RWPE1 (cell line): ENCODE data around the gene SPATA21.

Experiments used
- CTCF ChIA-PET: fragments of 350-600 bp; sonication (Branson Sonifier 250); formaldehyde crosslinking; extraction: SDS; loops from one replicate; lab custom pipeline; 2021; lab: Yijun Ruan, JAX
- POLR2A ChIA-PET: fragments of 400-600 bp; formaldehyde crosslinking; extraction: SDS; loops from one replicate; lab custom pipeline; 2020; ENCODE audit warnings: antibody characterized with exemption; ENCODE audit not compliant: low non-redundant PET; lab: Yijun Ruan, JAX
- DNase-seq: peaks from one replicate; pipeline ENCODE4 v3.0.0; 2012; ENCODE audit warnings: low spot score
- H3K27ac ChIP-seq: fragments of 450-650 bp; 2 replicates; pipeline ENCODE4 v1.5.1; 2017
- TF ChIP-seq, protein P1 (sequence below): fragments of 450-650 bp; conservative IDR thresholded peaks from 2 replicates; pipeline ENCODE4 v1.5.1; 2017; ENCODE audit warnings: low read depth, mild to moderate bottlenecking

The SPATA21 gene

GRCh38 chr1:16385659-16386453 is 51.4 kb downstream of the SPATA21 start:
- TF ChIP-seq, protein P1, sequence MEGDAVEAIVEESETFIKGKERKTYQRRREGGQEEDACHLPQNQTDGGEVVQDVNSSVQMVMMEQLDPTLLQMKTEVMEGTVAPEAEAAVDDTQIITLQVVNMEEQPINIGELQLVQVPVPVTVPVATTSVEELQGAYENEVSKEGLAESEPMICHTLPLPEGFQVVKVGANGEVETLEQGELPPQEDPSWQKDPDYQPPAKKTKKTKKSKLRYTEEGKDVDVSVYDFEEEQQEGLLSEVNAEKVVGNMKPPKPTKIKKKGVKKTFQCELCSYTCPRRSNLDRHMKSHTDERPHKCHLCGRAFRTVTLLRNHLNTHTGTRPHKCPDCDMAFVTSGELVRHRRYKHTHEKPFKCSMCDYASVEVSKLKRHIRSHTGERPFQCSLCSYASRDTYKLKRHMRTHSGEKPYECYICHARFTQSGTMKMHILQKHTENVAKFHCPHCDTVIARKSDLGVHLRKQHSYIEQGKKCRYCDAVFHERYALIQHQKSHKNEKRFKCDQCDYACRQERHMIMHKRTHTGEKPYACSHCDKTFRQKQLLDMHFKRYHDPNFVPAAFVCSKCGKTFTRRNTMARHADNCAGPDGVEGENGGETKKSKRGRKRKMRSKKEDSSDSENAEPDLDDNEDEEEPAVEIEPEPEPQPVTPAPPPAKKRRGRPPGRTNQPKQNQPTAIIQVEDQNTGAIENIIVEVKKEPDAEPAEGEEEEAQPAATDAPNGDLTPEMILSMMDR, result no peak
- no peak for DNase-seq
- ChIA-PET POLR2A (no interaction called here), CTCF (interaction anchor here (0.6 to 0.7 kb wide), 2 partner anchors 12 to 18 kb away, joined by 3 to 5 read pairs; no protein-coding TSS in a partner anchor)
- H3K27ac ChIP-seq, result peak overlapping the region; percentile 83

DNA sequence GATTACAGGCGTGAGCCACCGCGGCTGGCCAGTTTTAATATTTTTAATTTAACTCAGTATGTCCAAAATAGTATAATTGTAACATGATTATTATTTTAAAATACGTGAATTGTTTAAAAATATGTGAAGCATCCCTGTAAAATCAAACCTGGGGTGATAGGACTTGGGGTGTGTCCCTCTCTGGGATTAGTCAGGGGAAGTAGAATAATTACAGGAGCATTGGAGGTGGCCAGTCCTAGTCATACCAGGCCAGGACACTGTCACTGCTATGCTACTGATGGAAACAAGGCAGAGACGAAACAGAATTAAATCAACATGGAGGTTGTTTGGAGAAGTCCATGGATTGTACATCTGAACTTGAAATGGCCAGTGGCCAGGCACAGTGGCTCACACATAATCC is 53.3 kb downstream of the SPATA21 start:
- no peak for DNase-seq
- TF ChIP-seq, protein P1, result no peak
- ChIA-PET CTCF (no interaction called here), POLR2A (no interaction called here)
- H3K27ac ChIP-seq, result peak overlapping the region; percentile 43

- no peak for DNase-seq
- TF ChIP-seq, protein P1, result no peak
- CTCF ChIA-PET, result interaction anchor here (0.8 kb wide), 1 partner anchor 59 kb away, joined by 4 read pairs; no protein-coding TSS in a partner anchor
- H3K27ac ChIP-seq, result peak overlapping the region; percentile 9; the same call in 1 of the 2 replicates
- POLR2A ChIA-PET, result interaction anchor here (0.6 kb wide), 1 partner anchor 311 kb away, joined by 4 read pairs; no protein-coding TSS in a partner anchor
Observed at GRCh38 chr1:16380868-16381267, 56.4 kb downstream of the SPATA21 start.

DNA sequence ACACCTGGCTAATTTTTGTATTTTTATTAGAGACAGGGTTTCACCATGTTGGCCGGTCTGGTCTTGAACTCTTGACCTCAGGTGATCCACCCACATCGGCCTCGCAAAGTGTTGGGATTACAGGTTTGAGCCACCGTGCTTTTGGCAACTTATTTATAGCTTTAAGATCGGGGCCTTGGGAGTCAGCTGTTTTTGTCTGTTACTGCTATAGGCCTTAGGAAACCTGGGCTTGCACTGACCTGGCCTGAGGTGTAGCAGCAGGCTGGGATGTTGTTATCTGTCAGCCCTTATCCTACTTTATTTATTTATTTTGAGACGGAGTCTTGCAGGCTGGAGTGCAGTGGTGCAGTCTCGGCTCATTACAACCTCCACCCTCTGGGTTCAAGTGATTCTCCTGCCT is 58.8 kb downstream of the SPATA21 start:
- ChIA-PET CTCF (interaction anchor here (0.7 kb wide), 1 partner anchor 64 kb away, joined by 4 read pairs; no protein-coding TSS in a partner anchor), POLR2A (no interaction called here)
- H3K27ac ChIP-seq, result peak overlapping the region; percentile 12; the same call in 1 of the 2 replicates
- no peak for DNase-seq
- TF ChIP-seq, protein P1, result no peak

- DNase-seq, result no peak
- ChIA-PET POLR2A (no interaction called here), CTCF (no interaction called here)
- TF ChIP-seq, protein P1, result no peak
- H3K27ac ChIP-seq, result peak overlapping the region; percentile 44
Observed at GRCh38 chr1:16376971-16377370, 60.3 kb downstream of the SPATA21 start.

DNA sequence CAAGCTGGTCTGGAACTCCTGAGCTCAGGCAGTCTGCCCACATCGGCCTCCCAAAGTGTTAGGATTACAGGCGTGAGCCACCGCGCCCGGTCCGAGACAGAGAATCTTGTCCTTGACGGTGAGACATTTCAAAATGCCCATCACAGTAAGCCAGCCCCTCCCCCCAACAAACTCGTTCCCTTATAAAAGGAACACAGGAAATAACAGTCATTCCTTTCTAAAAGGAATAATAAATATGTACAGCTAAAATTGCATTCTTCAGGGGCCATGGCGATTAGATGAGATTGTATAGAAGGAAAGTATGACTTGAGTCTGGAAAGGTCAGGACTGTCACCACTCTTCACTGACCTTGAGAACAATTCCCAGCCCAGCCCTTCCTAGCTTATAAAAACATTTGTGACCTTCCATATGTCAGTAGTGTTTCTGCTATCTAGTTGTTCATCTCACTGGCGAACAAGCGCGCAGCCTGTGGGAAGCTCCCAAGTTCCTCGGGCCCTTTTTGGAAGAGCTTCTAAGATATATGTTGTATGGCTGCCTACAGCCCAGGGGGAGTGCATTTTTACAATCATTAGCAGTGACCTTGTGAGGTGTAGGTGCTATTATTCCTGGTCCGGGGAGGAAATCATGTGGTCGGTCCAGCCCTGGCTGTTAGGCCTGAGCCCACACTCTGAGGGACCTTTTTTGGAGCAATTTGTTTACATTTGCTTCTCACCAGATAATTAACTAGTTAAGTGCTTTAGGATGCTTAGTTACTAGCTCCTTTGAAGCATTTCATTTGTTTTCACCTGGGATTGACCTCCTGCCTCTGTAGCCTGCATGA is 61.5 kb downstream of the SPATA21 start:
- no peak for DNase-seq
- H3K27ac ChIP-seq, result peak overlapping the region; percentile 69
- POLR2A ChIA-PET, result no interaction called here
- CTCF ChIA-PET, result interaction anchor here (0.7 to 1.1 kb wide), 2 partner anchors 64 to 297 kb away, joined by 3 to 5 read pairs; no protein-coding TSS in a partner anchor
- TF ChIP-seq, protein P1, result no peak
